Ovary (tissue), 9 donors: ENCODE results near the gene ADAR. TPM values are rescaled to one million over a fixed set of nuclear protein-coding genes. Genes with fewer than 3 reads are reported as not detected.

ENCODE experiments used
- DNase-seq, 5 donors: peaks; one replicate each; pipeline ENCODE4 v3.0.0-alpha.2; 2019 to 2020
- H3K27ac ChIP-seq, 2 donors: fragments of 200-600 bp; one replicate each; pipeline versions ENCODE4 v1.5.1 to v1.8.0; 2019 to 2022
- H3K27me3 ChIP-seq: fragments of 200-600 bp; one replicate; pipeline ENCODE4 v1.8.0; 2022
- H3K36me3 ChIP-seq: fragments of 200-600 bp; sonication (generic); one replicate; pipeline ENCODE4 v1.5.1; 2019
- H3K4me1 ChIP-seq: one replicate; pipeline ENCODE4 v1.8.1; 2013; ENCODE audit warnings: mild to moderate bottlenecking, moderate library complexity; ENCODE audit not compliant: insufficient read depth
- H3K4me3 ChIP-seq: fragments of 200-600 bp; sonication (generic); one replicate; pipeline ENCODE4 v1.5.1; 2017
- H3K9me3 ChIP-seq, 2 donors: fragments of 200-600 bp in 1 of 2; sonication (generic) in 1 of 2; one replicate each; pipeline versions ENCODE4 v1.5.1 to v1.8.1; 2013 to 2019; ENCODE audit warnings: mild to moderate bottlenecking in 1 of 2, moderate library complexity in 1 of 2
- EP300 ChIP-seq: sonication (generic); formaldehyde crosslinking; IDR thresholded peaks from one replicate; pipeline ENCODE4 v1.6.1; 2017; ENCODE audit warnings: antibody characterized with exemption
- POLR2A ChIP-seq: fragments of 450-650 bp; IDR thresholded peaks from one replicate; pipeline ENCODE4 v1.6.1; 2017; ENCODE audit warnings: antibody characterized with exemption, mild to moderate bottlenecking, moderate library complexity
- WGBS, 3 donors: extraction: QIAGEN DNeasy Blood & Tissue Kit in 1 of 3; methylation state at CpG; one replicate each; pipeline versions ENCODE4 v1.1.5 to v1.1.7; 2013 to 2017; 5-methylcytosine and 5-hydroxymethylcytosine counted together
- intact Hi-C, 4 donors: fragments of 100-400 bp; cut with DNase I; formaldehyde crosslinking; loops; one replicate each; pipeline versions ENCODE4 v1.11.0 to v1.15.1; 2022 to 2023
- polyA plus RNA-seq, 2 donors: library from polyadenylated mRNA; stranded (reverse); fragments of 200-250 nt in 1 of 2; fragments of 350-450 nt in 1 of 2; fragmentation: Illumina TruSeq in 1 of 2; extraction: RNeasy Lipid Tissue Mini Kit (QIAGEN cat#74804) in 1 of 2; gene quantifications; one replicate each; pipeline ENCODE4 v1.2.3, GENCODE V29; 2013 to 2014
- total RNA-seq, 7 donors: library from RNA; depleted of rRNA in 2 of 7; stranded (reverse); fragments of >200 nt in 2 of 7; fragmentation: NEBNext Ultra II Directional in 3 of 7; extraction: Animal tissue kit (Norgen Biotek cat#: 25700) in 3 of 7; gene quantifications; one replicate each; pipeline versions ENCODE4 v1.1.0 to v1.2.4, GENCODE V29; 2016 to 2023
- TF ChIP-seq, protein P1 (sequence below), 3 donors: fragments of 450-650 bp in 2 of 3; fragments of 200-600 bp in 1 of 3; IDR thresholded peaks; one replicate each; pipeline versions ENCODE4 v1.5.1 to v1.8.0; 2016 to 2022; ENCODE audit warnings: antibody characterized with exemption in 3 of 3, mild to moderate bottlenecking in 1 of 3
- donor health status: DM: no; HTN: no; CAD: no; lungs with moderate emphysema.
- donor health status: DM: no; HTN: no; CAD: no.
- donor health status: Bipolar disorder and iron deficiency.
- donor health status: DM: yes; HTN: yes; CAD: no.
- donor health status: DM: no; HTN: no; CAD: no.
- donor health status: DM: yes; HTN: yes; CAD: no.

ADAR gene
- total and polyA plus RNA-seq, 9 donors: 45.0 to 184 (median 134) TPM

DNA sequence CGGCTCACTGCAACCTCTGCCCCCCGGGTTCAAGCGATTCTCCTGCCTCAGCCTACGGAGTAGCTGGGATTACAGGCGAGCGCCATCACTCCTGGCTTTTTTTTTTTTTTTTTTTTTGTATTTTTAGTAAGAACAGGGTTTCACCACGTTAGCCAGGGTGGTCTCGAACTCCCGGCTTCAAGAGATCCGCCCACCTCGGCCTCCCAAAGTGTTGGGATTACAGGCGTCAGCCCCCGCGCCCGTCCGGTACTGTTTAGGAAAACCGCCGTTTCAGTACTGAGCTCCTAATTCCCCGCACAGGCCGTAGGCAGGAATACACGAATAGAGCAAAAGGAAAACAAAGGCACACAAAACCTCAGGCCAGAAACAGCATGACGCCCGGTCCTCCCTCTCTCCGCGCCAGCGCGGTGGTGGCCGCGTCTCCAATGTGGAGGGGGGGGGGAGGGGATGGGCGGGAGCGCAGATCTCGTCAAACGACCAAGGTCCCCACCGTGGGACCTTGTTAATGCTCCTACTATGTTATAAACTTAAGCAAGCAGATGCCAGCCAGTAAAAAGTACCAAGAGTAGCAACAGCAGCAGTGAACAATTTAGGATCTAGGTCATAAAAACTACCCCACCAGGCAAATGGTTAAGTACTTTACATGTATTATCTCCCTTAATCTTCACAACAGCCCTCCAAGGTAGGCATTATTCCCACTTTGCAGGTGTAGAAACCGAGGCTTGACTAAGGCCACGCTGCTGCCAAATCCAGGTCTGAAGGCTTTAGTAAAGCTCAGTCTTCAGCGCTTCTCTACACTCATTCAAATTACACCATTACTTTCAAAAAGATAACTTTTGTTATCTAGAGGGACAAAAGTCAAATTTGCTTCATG lies 648 bp upstream of the ADAR start:
- WGBS, 3 donors: 5% methylated on average over 37 of the region's 37 CpGs
- no peaks in the 10 kb centered on the region for H3K9me3 ChIP-seq
- H3K36me3 ChIP-seq: no peaks in the 10 kb centered on the region
- DNase-seq: peak in 4 of 5 donors; percentile 44 to 69 (median 64)
- H3K4me3 ChIP-seq: peak overlapping the region; percentile 89
- H3K27me3 ChIP-seq: no peaks in the 10 kb centered on the region
- TF ChIP-seq POLR2A (no peak), EP300 (no peak)
- TF ChIP-seq, protein P1, sequence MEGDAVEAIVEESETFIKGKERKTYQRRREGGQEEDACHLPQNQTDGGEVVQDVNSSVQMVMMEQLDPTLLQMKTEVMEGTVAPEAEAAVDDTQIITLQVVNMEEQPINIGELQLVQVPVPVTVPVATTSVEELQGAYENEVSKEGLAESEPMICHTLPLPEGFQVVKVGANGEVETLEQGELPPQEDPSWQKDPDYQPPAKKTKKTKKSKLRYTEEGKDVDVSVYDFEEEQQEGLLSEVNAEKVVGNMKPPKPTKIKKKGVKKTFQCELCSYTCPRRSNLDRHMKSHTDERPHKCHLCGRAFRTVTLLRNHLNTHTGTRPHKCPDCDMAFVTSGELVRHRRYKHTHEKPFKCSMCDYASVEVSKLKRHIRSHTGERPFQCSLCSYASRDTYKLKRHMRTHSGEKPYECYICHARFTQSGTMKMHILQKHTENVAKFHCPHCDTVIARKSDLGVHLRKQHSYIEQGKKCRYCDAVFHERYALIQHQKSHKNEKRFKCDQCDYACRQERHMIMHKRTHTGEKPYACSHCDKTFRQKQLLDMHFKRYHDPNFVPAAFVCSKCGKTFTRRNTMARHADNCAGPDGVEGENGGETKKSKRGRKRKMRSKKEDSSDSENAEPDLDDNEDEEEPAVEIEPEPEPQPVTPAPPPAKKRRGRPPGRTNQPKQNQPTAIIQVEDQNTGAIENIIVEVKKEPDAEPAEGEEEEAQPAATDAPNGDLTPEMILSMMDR (IDR thresholded peaks at IDR 0.05): no peak
- H3K4me1 ChIP-seq: peaks cover 12% of the 10 kb centered on the region
- H3K27ac ChIP-seq: peak overlapping the region; percentile 94 to 96
- intact Hi-C loops: no loop called here

DNA sequence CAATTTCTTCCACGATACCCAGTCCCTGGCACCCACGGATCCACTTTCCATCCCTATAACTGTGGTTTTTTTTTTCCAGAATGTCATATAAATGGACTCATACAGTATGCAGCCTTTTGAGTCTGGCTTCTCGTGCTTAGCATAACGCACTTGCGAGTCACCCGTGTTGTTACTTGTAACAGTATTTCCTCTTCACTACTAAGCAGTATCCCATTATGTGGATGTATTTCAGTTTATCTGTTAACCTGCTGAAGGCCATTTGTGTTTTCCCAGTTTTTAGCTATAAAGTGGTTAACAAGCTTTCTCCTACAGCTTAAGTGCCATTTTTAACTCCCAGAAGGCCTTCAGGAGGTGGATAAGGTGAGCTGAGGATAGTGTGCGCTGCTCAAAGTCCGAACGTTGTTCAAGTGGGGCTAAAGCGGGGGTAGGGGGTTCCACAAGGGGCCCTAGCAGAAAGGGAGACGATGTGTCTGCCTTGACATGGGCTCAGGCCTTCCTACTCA lies 829 bp downstream of the ADAR start:
- intact Hi-C loops: no loop called here
- no peaks in the 10 kb centered on the region for H3K9me3 ChIP-seq
- peaks cover 14% of the 10 kb centered on the region for H3K4me1 ChIP-seq
- H3K27me3 ChIP-seq: no peaks in the 10 kb centered on the region
- no peak for DNase-seq
- H3K36me3 ChIP-seq: no peaks in the 10 kb centered on the region
- TF ChIP-seq, protein P1 (IDR thresholded peaks at IDR 0.05): no peak
- TF ChIP-seq EP300 (no peak), POLR2A (no peak)
- peak overlapping the region; percentile 94 to 96 for H3K27ac ChIP-seq
- 2 to 3% (median 3%) methylated on average over 11 of the region's 11 CpGs for WGBS, 3 donors
- peak overlapping the region; percentile 89 for H3K4me3 ChIP-seq

DNA sequence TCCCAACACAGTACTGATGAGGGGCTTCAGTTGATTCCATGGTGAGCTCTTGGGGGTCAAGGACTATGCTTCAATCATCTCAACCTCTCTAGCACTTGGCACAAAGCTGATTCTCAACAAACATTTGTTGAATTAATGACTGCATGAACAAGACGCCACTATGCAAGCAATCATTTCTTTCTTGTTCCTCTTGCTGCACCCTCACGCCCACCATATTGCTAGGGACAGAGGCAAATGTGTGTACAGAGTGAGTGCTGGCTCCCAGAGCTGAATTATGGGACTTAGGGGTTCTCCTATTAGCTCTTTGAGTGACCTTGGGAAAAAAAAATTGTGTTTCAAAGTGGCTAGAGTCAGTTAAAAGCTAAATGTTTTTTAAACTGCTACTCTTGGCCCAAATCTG lies 2.5 kb downstream of the ADAR start:
- TF ChIP-seq EP300: no peak
- TF ChIP-seq, protein P1 (IDR thresholded peaks at IDR 0.05): no peak
- TF ChIP-seq POLR2A: no peak
- Histone ChIP-seq H3K36me3 (no peaks in the 10 kb centered on the region), H3K9me3 (no peaks in the 10 kb centered on the region), H3K27me3 (no peaks in the 10 kb centered on the region), H3K4me3 (no peak overlapping the region), H3K4me1 (peaks cover 16% of the 10 kb centered on the region), H3K27ac (no peak overlapping the region)
- no peak for DNase-seq
- intact Hi-C loops: no loop called here
- 62 to 84% (median 78%) methylated on average over 2 of the region's 2 CpGs for WGBS, 3 donors

DNA sequence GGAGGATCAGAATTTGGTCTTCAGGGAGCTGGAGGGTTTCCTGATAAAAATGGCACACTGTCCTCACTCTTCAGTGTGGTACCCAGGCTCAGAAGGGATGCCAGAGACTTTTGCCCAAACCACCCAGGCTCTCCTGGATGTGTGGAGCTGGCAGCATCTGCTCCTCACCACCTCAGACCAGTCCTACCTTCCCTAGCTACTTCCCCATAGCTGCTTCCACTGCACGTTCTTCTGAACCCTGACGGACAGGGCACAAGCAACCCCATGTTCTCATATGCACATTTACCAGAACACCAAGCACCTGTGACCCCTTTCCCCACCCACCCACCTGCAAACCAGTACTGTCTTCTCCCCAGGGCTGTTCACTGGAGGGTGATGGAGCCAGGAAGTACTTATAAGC lies 4.7 kb downstream of the ADAR start:
- no peak for DNase-seq
- 53 to 69% (median 56%) methylated on average over 2 of the region's 2 CpGs for WGBS, 3 donors
- H3K4me1 ChIP-seq: peaks cover 17% of the 10 kb centered on the region
- no peak overlapping the region for H3K27ac ChIP-seq
- H3K36me3 ChIP-seq: no peaks in the 10 kb centered on the region
- H3K4me3 ChIP-seq: no peak overlapping the region
- no peaks in the 10 kb centered on the region for H3K27me3 ChIP-seq
- intact Hi-C loops: no loop called here
- TF ChIP-seq POLR2A (no peak), EP300 (no peak)
- TF ChIP-seq, protein P1 (IDR thresholded peaks at IDR 0.05): no peak
- H3K9me3 ChIP-seq: no peaks in the 10 kb centered on the region
